Germinal center (tissue), 1 donor: ENCODE results near the gene KCNK7.
"Not testable (repeated sequence)": the region's sequence is repeated elsewhere in the genome, so short reads cannot be mapped to it uniquely, and the experiment has no call there.

Experiments
- DNase-seq: peaks from one replicate; pipeline ENCODE4 v3.0.0; 2012; ENCODE audit warnings: mixed read lengths, low spot score

Gene KCNK7

GRCh38 chr11:65573391-65574079, 22.1 kb downstream of the KCNK7 start:
- DNase-seq, result no peak

- peak; percentile 78 for DNase-seq
Measured at GRCh38 chr11:65572356-65573051, 23.1 kb downstream of the KCNK7 start, which contains the start of gene FAM89B. FAM89B (plus strand) TSS chr11:65572538; CDS start chr11:65572670, 132 bp downstream.

GRCh38 chr11:65571940-65572339, 23.7 kb downstream of the KCNK7 start:
- DNase-seq, result no peak

- no peak for DNase-seq
Measured at GRCh38 chr11:65571420-65571819, 24.2 kb downstream of the KCNK7 start.

GRCh38 chr11:65569973-65570918, 25.4 kb downstream of the KCNK7 start, which contains the start of gene ZNRD2:
ZNRD2 (plus strand) TSS chr11:65570477; CDS start chr11:65570492, 15 bp downstream.
- DNase-seq, result peak; percentile 95

- DNase-seq, result no peak
Measured at GRCh38 chr11:65569164-65569972, 26.2 kb downstream of the KCNK7 start.

- no peak for DNase-seq
Measured at GRCh38 chr11:65565624-65566453, 29.8 kb downstream of the KCNK7 start.

GRCh38 chr11:65564879-65565559, 30.6 kb downstream of the KCNK7 start:
- DNase-seq, result not testable (repeated sequence)

GRCh38 chr11:65563601-65564000, 32.0 kb downstream of the KCNK7 start:
- DNase-seq, result no peak

GRCh38 chr11:65562788-65563187, 32.8 kb downstream of the KCNK7 start:
- DNase-seq, result no peak

- no peak for DNase-seq
Measured at GRCh38 chr11:65562020-65562419, 33.6 kb downstream of the KCNK7 start.

- no peak for DNase-seq
Measured at GRCh38 chr11:65560555-65561418, 34.8 kb downstream of the KCNK7 start.

GRCh38 chr11:65559951-65560537, 35.6 kb downstream of the KCNK7 start:
- no peak for DNase-seq

- DNase-seq, result no peak
Measured at GRCh38 chr11:65559535-65559934, 36.1 kb downstream of the KCNK7 start.

- DNase-seq, result no peak
Measured at GRCh38 chr11:65558930-65559509, 36.6 kb downstream of the KCNK7 start.

- DNase-seq, result peak; percentile 57
Measured at GRCh38 chr11:65558002-65558929, 37.3 kb downstream of the KCNK7 start, which contains the start of gene LTBP3. LTBP3 (minus strand) TSS chr11:65558359; CDS start chr11:65557959, 400 bp downstream.
